Ovary (tissue), 3 donors: ENCODE results near the gene E2F7.

Experiments
- CTCF ChIP-seq, 3 donors: fragments of 450-650 bp in 2 of 3; fragments of 200-600 bp in 1 of 3; IDR thresholded peaks; one replicate each; pipeline versions ENCODE4 v1.5.1 to v1.8.0; 2016 to 2022; ENCODE audit warnings: antibody characterized with exemption in 3 of 3, mild to moderate bottlenecking in 1 of 3
- EP300 ChIP-seq: sonication (generic); formaldehyde crosslinking; IDR thresholded peaks from one replicate; pipeline ENCODE4 v1.6.1; 2017; ENCODE audit warnings: antibody characterized with exemption
- POLR2A ChIP-seq: fragments of 450-650 bp; IDR thresholded peaks from one replicate; pipeline ENCODE4 v1.6.1; 2017; ENCODE audit warnings: antibody characterized with exemption, mild to moderate bottlenecking, moderate library complexity
- donor health status: DM: no; HTN: no; CAD: no.

- TF ChIP-seq CTCF (IDR thresholded peaks at IDR 0.05) (no peak), EP300 (no peak), POLR2A (no peak)
Measured at GRCh38 chr12:77016606-77017005, 48.8 kb downstream of the E2F7 start.
